IPS-NIHi11 (cell line): Measurements from ENCODE around the gene MAP3K3.

Experiments
- DNase-seq: peaks from one replicate; pipeline ENCODE4 v3.0.0; 2012; ENCODE audit warnings: mixed read lengths, low spot score

Gene MAP3K3

GRCh38 chr17:63652106-63652505, 29.9 kb downstream of the MAP3K3 start:
- DNase-seq: no peak

GRCh38 chr17:63653050-63653449, 30.8 kb downstream of the MAP3K3 start:
- no peak for DNase-seq

GRCh38 chr17:63657786-63658185, 35.6 kb downstream of the MAP3K3 start:
- no peak for DNase-seq

- DNase-seq: no peak
Measured at GRCh38 chr17:63658366-63658765, 36.1 kb downstream of the MAP3K3 start.

- no peak for DNase-seq
Measured at GRCh38 chr17:63659850-63660249, 37.6 kb downstream of the MAP3K3 start.

- DNase-seq: no peak
Measured at GRCh38 chr17:63665527-63666214, 43.5 kb downstream of the MAP3K3 start.

- DNase-seq: no peak
Measured at GRCh38 chr17:63672856-63673255, 50.6 kb downstream of the MAP3K3 start.

- no peak for DNase-seq
Measured at GRCh38 chr17:63675231-63675606, 53.0 kb downstream of the MAP3K3 start.

GRCh38 chr17:63675607-63676546, 53.7 kb downstream of the MAP3K3 start:
- no peak for DNase-seq

GRCh38 chr17:63676584-63676983, 54.4 kb downstream of the MAP3K3 start:
- DNase-seq: no peak

- DNase-seq: no peak
Measured at GRCh38 chr17:63679214-63679613, 57.0 kb downstream of the MAP3K3 start.

- DNase-seq: no peak
Measured at GRCh38 chr17:63680700-63681099, 58.5 kb downstream of the MAP3K3 start.

GRCh38 chr17:63681530-63681929, 59.3 kb downstream of the MAP3K3 start:
- no peak for DNase-seq

- no peak for DNase-seq
Measured at GRCh38 chr17:63682441-63682840, 60.2 kb downstream of the MAP3K3 start.

GRCh38 chr17:63682981-63683380, 60.8 kb downstream of the MAP3K3 start:
- DNase-seq: no peak

GRCh38 chr17:63685041-63685440, 62.8 kb downstream of the MAP3K3 start:
- no peak for DNase-seq

GRCh38 chr17:63685578-63685977, 63.4 kb downstream of the MAP3K3 start:
- no peak for DNase-seq

GRCh38 chr17:63686138-63686685, 64.0 kb downstream of the MAP3K3 start:
- no peak for DNase-seq

GRCh38 chr17:63688396-63689020, 66.3 kb downstream of the MAP3K3 start:
- no peak for DNase-seq

GRCh38 chr17:63689479-63689878, 67.3 kb downstream of the MAP3K3 start:
- DNase-seq: no peak

- DNase-seq: no peak
Measured at GRCh38 chr17:63692195-63692816, 70.1 kb downstream of the MAP3K3 start.
